HCT116 (cell line): ENCODE measurements around the gene TIAM2. TPM values are rescaled to one million over a fixed set of nuclear protein-coding genes. Genes with fewer than 3 reads are reported as not detected.

Experiments
- ATAC-seq: fragments of 200-7000 bp; cut with Tn5 transposase; 2 replicates; pipeline ENCODE4 v1.9.1; 2020; ENCODE audit warnings: mild to moderate bottlenecking, moderate library complexity
- BruUV-seq: library from RNA; stranded (reverse); fragments of 400-500 nt; replicated peaks from 2 replicates; lab custom pipeline; 2021; lab: Mats Ljungman, UMichigan
- CTCF ChIA-PET: fragments of 300-600 bp; sonication (Branson Sonifier 250); formaldehyde crosslinking; loops from one replicate; lab custom pipeline; 2021; ENCODE audit warnings: antibody characterized with exemption; lab: Charles Lee
- POLR2A ChIA-PET: fragments of 300-600, 350-600 bp; sonication (Branson Sonifier 250); formaldehyde crosslinking; loops from one replicate; lab custom pipeline; 2021; ENCODE audit warnings: antibody characterized with exemption; lab: Charles Lee
- RAD21 ChIA-PET, 2 experiments: fragments of 300-600 bp; sonication (Branson Sonifier 250); formaldehyde crosslinking; loops; one replicate each; lab custom pipeline; 2023; ENCODE audit warnings: low total read pairs in 2 of 2; ENCODE audit not compliant: uncharacterized antibody in 2 of 2, unreplicated experiment in 2 of 2, low non-redundant PET in 1 of 2; lab: Charles Lee
- DNase-seq: peaks from one replicate; pipeline ENCODE4 v3.0.0-alpha.2; 2010; ENCODE audit warnings: low read depth, low spot score
- H2AFZ ChIP-seq: fragments of 200-600 bp; shearing (Covaris generic), sonication (generic); 2 replicates; pipeline ENCODE4 v1.6.1; 2017; ENCODE audit warnings: low read depth, mixed run types, mixed read lengths, antibody characterized with exemption, low read length; ENCODE audit not compliant: poor library complexity, severe bottlenecking
- H3K27ac ChIP-seq: 2 replicates; pipeline ENCODE4 v1.5.1; 2012; ENCODE audit warnings: low read depth, low read length
- H3K27me3 ChIP-seq: fragments of 200-600 bp; sonication (generic); 2 replicates; pipeline ENCODE4 v1.6.1; 2016; ENCODE audit warnings: mixed run types, low read length, mixed read lengths; ENCODE audit not compliant: insufficient read depth
- H3K36me3 ChIP-seq, 2 experiments: fragments of 200-500 bp in 1 of 2; fragments of 200-600 bp in 1 of 2; sonication (Bioruptor generic) in 1 of 2; sonication (generic) in 1 of 2; 2 replicates each; pipeline versions ENCODE4 v1.5.1 to v1.6.1; 2014 to 2016; ENCODE audit warnings: low read length in 2 of 2, inconsistent platforms in 1 of 2, mixed read lengths in 1 of 2, mixed run types in 1 of 2; ENCODE audit not compliant: insufficient read depth in 2 of 2, control insufficient read depth in 1 of 2
- H3K4me1 ChIP-seq, 2 experiments: fragments of 200-600 bp in 1 of 2; sonication (generic) in 1 of 2; 2 replicates each; pipeline versions ENCODE4 v1.5.1 to v1.6.1; 2012 to 2017; ENCODE audit warnings: low read length in 2 of 2, inconsistent platforms in 1 of 2, mild to moderate bottlenecking in 1 of 2, mixed read lengths in 1 of 2, mixed run types in 1 of 2, moderate library complexity in 1 of 2; ENCODE audit not compliant: insufficient read depth in 2 of 2, control insufficient read depth in 1 of 2
- H3K4me2 ChIP-seq: fragments of 200-600 bp; sonication (generic); 2 replicates; pipeline ENCODE4 v1.6.1; 2017; ENCODE audit warnings: mixed run types, low read length, mixed read lengths
- H3K4me3 ChIP-seq, 2 experiments: fragments of 200-600 bp in 1 of 2; sonication (generic) in 1 of 2; replicated peaks in 1 of 2; 2 replicates each; pipeline ENCODE4 v1.5.1; 2011 to 2016; ENCODE audit warnings: low read length in 2 of 2, control low read depth in 1 of 2, low read depth in 1 of 2, mild to moderate bottlenecking in 1 of 2, mixed read lengths in 1 of 2, mixed run types in 1 of 2
- H3K79me2 ChIP-seq: fragments of 200-600 bp; sonication (generic); 2 replicates; pipeline ENCODE4 v1.6.1; 2017; ENCODE audit warnings: mild to moderate bottlenecking, mixed run types, low read length, moderate library complexity, mixed read lengths; ENCODE audit not compliant: insufficient read depth
- H3K9ac ChIP-seq: fragments of 200-600 bp; sonication (generic); 2 replicates; pipeline ENCODE4 v1.6.1; 2016; ENCODE audit warnings: low read length, mixed read lengths
- H3K9me2 ChIP-seq: fragments of 200-600 bp; sonication (generic), shearing (Covaris generic); 2 replicates; pipeline ENCODE4 v1.6.1; 2017; ENCODE audit warnings: mixed run types, mild to moderate bottlenecking, moderate library complexity; ENCODE audit not compliant: insufficient read depth
- H3K9me3 ChIP-seq, 2 experiments: fragments of 200-500 bp in 1 of 2; fragments of 200-600 bp in 1 of 2; sonication (Bioruptor generic) in 1 of 2; sonication (generic) in 1 of 2; 2 replicates each; pipeline ENCODE4 v1.6.1; 2014 to 2017; ENCODE audit warnings: low read length in 2 of 2, mixed read lengths in 2 of 2, inconsistent platforms in 1 of 2, low read depth in 1 of 2, mild to moderate bottlenecking in 1 of 2, mixed run types in 1 of 2, moderate library complexity in 1 of 2; ENCODE audit not compliant: control insufficient read depth in 1 of 2, insufficient read depth in 1 of 2
- H4K20me1 ChIP-seq: fragments of 200-600 bp; sonication (generic), shearing (Covaris generic); 2 replicates; pipeline ENCODE4 v1.6.1; 2017; ENCODE audit warnings: mixed run types, mild to moderate bottlenecking, moderate library complexity; ENCODE audit not compliant: insufficient read depth
- CEBPB ChIP-seq: IDR thresholded peaks from 2 replicates; pipeline ENCODE4 v1.6.1; 2012; ENCODE audit warnings: low read depth
- EGR1 ChIP-seq: IDR thresholded peaks from 2 replicates; pipeline ENCODE4 v1.6.1; 2012; ENCODE audit warnings: low read depth
- FOSL1 ChIP-seq: IDR thresholded peaks from 2 replicates; pipeline ENCODE4 v1.6.1; 2012; ENCODE audit warnings: low read depth
- POLR2A ChIP-seq: IDR thresholded peaks from 2 replicates; pipeline ENCODE4 v1.7.0; 2011; ENCODE audit warnings: borderline replicate concordance; ENCODE audit not compliant: insufficient read depth, insufficient read length; ENCODE audit errors: extremely low read depth
- POLR2AphosphoS5 ChIP-seq: IDR thresholded peaks from 2 replicates; pipeline ENCODE4 v1.6.1; 2011; ENCODE audit warnings: mild to moderate bottlenecking, low read depth, low read length, moderate library complexity
- RAD21 ChIP-seq: IDR thresholded peaks from 2 replicates; pipeline ENCODE4 v1.6.1; 2012; ENCODE audit warnings: low read depth, mild to moderate bottlenecking
- SIN3A ChIP-seq: IDR thresholded peaks from 2 replicates; pipeline ENCODE4 v1.6.1; 2012; ENCODE audit warnings: low read depth
- SP1 ChIP-seq: IDR thresholded peaks from 2 replicates; pipeline ENCODE4 v1.6.1; 2012; ENCODE audit warnings: low read depth
- SRF ChIP-seq: IDR thresholded peaks from 2 replicates; pipeline ENCODE4 v1.6.1; 2012; ENCODE audit warnings: low read depth
- ZNF274 ChIP-seq: fragments of 200-500 bp; sonication (Bioruptor generic); IDR thresholded peaks from 2 replicates; pipeline ENCODE4 v1.6.1; 2014; ENCODE audit warnings: mild to moderate bottlenecking, low read depth, low read length, inconsistent platforms
- intact Hi-C: fragments of 100-400 bp; cut with micrococcal nuclease; formaldehyde crosslinking; loops from 2 replicates; pipeline ENCODE4 v1.10.0; 2022
- total RNA-seq: library from RNA; stranded (reverse); gene quantifications from one replicate; pipeline ENCODE4 v1.2.1, GENCODE V29; 2021; ENCODE audit not compliant: unreplicated experiment
- TF ChIP-seq, protein P1 (sequence below): IDR thresholded peaks from 2 replicates; pipeline ENCODE4 v1.6.1; 2012
- TF ChIP-seq, protein P2 (sequence below), 3 experiments: fragments of 200-600 bp in 1 of 3; sonication (generic) in 1 of 3; IDR thresholded peaks in 2 of 3; conservative IDR thresholded peaks in 1 of 3; 2 replicates each; pipeline ENCODE4 v1.5.1; 2012 to 2017; ENCODE audit warnings: low read depth in 2 of 3, low read length in 2 of 3, antibody characterized with exemption in 1 of 3, borderline replicate concordance in 1 of 3, control low read depth in 1 of 3, mild to moderate bottlenecking in 1 of 3, mixed read lengths in 1 of 3, mixed run types in 1 of 3, moderate library complexity in 1 of 3; ENCODE audit not compliant: insufficient read depth in 1 of 3
- TF ChIP-seq, protein P3 (sequence below): IDR thresholded peaks from 2 replicates; pipeline ENCODE4 v1.6.1; 2011; ENCODE audit warnings: mild to moderate bottlenecking, low read length, moderate library complexity; ENCODE audit not compliant: insufficient replicate concordance; ENCODE audit errors: extremely low read depth

Gene TIAM2
- total RNA-seq, 1 experiment from 2014 or later, result 9.4 TPM

DNA sequence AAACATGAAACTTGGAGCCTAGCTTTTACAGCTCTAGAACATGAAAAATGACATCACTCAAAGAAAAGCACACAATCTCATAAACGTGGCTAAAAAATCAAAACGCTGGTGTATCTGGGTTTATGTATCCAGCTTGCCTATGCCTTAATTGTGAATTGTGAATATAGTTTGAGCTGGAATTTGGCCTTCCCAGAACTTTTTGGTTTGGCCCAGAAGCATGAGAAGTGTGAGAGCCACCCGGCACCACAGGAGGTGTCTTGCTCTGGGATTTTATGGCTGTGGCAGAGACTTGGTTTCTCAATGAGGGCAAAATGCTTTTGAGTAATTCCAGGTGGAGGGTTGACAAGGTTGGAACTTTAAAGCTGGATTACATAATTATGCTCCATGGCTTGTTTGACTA is 69.2 kb downstream of the TIAM2 start:
- Histone ChIP-seq H3K36me3 (no peaks in the 10 kb centered on the region), H4K20me1 (no peaks in the 10 kb centered on the region), H3K4me3 (no peak overlapping the region), H3K27me3 (no peaks in the 10 kb centered on the region), H3K4me2 (no peak overlapping the region), H3K9me2 (no peaks in the 10 kb centered on the region), H3K9me3 (no peaks in the 10 kb centered on the region), H3K4me1 (peaks cover 2 to 14% of the 10 kb centered on the region in 2 experiments; a peak in 3 of 4 replicates), H3K27ac (no peak overlapping the region), H2AFZ (no peak overlapping the region), H3K9ac (no peak overlapping the region), H3K79me2 (no peaks in the 10 kb centered on the region)
- ChIA-PET RAD21 (no interaction called here), CTCF (no interaction called here), POLR2A (no interaction called here)
- intact Hi-C loops, result no loop called here
- no peak for DNase-seq
- ATAC-seq, result no peak
- no TSS peak for BruUV-seq
- TF ChIP-seq EGR1 (no peak), POLR2AphosphoS5 (no peak), FOSL1 (no peak), SIN3A (no peak)
- TF ChIP-seq, protein P1, sequence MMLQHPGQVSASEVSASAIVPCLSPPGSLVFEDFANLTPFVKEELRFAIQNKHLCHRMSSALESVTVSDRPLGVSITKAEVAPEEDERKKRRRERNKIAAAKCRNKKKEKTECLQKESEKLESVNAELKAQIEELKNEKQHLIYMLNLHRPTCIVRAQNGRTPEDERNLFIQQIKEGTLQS, result no peak
- TF ChIP-seq, protein P2, sequence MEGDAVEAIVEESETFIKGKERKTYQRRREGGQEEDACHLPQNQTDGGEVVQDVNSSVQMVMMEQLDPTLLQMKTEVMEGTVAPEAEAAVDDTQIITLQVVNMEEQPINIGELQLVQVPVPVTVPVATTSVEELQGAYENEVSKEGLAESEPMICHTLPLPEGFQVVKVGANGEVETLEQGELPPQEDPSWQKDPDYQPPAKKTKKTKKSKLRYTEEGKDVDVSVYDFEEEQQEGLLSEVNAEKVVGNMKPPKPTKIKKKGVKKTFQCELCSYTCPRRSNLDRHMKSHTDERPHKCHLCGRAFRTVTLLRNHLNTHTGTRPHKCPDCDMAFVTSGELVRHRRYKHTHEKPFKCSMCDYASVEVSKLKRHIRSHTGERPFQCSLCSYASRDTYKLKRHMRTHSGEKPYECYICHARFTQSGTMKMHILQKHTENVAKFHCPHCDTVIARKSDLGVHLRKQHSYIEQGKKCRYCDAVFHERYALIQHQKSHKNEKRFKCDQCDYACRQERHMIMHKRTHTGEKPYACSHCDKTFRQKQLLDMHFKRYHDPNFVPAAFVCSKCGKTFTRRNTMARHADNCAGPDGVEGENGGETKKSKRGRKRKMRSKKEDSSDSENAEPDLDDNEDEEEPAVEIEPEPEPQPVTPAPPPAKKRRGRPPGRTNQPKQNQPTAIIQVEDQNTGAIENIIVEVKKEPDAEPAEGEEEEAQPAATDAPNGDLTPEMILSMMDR (IDR thresholded peaks at IDR 0.05 in 2 of 3, conservative IDR thresholded peaks at IDR 0.05 in 1 of 3; ENCODE audit: borderline replicate concordance in 1 of 3, insufficient read depth in 1 of 3, low read depth in 2 of 3, low read length in 2 of 3), result no peak

DNA sequence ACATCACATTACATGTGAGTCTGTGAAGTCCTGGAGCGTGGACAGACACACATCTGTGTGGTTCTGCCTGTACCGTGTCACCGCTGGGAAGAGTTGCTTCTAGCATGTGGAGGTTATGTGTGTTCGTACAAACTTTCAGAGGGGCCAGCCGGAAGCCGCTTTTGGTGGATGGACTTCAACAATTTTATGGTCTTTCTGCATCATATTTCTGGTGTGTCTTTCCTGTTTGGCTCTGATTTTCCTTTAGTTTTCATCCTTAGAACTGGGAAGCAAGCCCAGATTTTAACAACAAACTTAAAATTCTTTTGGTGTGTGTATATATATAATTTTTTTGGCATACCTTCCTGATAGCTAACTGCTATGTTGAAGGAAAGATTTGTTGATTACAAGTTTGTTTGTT is 71.2 kb downstream of the TIAM2 start:
- Histone ChIP-seq H3K27ac (no peak overlapping the region), H2AFZ (no peak overlapping the region), H3K9me3 (no peaks in the 10 kb centered on the region), H3K4me3 (no peak overlapping the region), H3K9ac (no peak overlapping the region), H3K4me2 (no peak overlapping the region), H3K27me3 (no peaks in the 10 kb centered on the region), H3K36me3 (no peaks in the 10 kb centered on the region), H3K79me2 (no peaks in the 10 kb centered on the region), H3K4me1 (peaks cover 0 to 9% of the 10 kb centered on the region in 2 experiments; a peak in 2 of 4 replicates), H4K20me1 (no peaks in the 10 kb centered on the region), H3K9me2 (no peaks in the 10 kb centered on the region)
- RAD21 ChIA-PET, result no interaction called here
- POLR2A ChIA-PET, result no interaction called here
- BruUV-seq, result no TSS peak
- no peak for DNase-seq
- CTCF ChIA-PET, result no interaction called here
- no peak for ATAC-seq
- no peak for TF ChIP-seq CEBPB
- no peak for TF ChIP-seq POLR2AphosphoS5
- TF ChIP-seq, protein P1, result no peak
- no peak for TF ChIP-seq FOSL1
- no peak for TF ChIP-seq RAD21
- TF ChIP-seq, protein P3, sequence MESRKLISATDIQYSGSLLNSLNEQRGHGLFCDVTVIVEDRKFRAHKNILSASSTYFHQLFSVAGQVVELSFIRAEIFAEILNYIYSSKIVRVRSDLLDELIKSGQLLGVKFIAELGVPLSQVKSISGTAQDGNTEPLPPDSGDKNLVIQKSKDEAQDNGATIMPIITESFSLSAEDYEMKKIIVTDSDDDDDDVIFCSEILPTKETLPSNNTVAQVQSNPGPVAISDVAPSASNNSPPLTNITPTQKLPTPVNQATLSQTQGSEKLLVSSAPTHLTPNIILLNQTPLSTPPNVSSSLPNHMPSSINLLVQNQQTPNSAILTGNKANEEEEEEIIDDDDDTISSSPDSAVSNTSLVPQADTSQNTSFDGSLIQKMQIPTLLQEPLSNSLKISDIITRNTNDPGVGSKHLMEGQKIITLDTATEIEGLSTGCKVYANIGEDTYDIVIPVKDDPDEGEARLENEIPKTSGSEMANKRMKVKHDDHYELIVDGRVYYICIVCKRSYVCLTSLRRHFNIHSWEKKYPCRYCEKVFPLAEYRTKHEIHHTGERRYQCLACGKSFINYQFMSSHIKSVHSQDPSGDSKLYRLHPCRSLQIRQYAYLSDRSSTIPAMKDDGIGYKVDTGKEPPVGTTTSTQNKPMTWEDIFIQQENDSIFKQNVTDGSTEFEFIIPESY, result no peak
- TF ChIP-seq SIN3A, result no peak
- no peak for TF ChIP-seq SP1
- no peak for TF ChIP-seq ZNF274
- TF ChIP-seq, protein P2 (IDR thresholded peaks at IDR 0.05 in 2 of 3, conservative IDR thresholded peaks at IDR 0.05 in 1 of 3; ENCODE audit: borderline replicate concordance in 1 of 3, insufficient read depth in 1 of 3, low read depth in 2 of 3, low read length in 2 of 3), result no peak
- no peak for TF ChIP-seq POLR2A
- no peak for TF ChIP-seq SRF
- intact Hi-C loops, result no loop called here
